ENCODE measurements around the gene SLC9A7.

Gene SLC9A7

GRCh38 chrX:46572340-46572936 is 186.5 kb downstream of the SLC9A7 start:
- ATAC-seq, result peak; percentile 64 to 71

- no peak for ATAC-seq
These were observed 187.2 kb downstream of the SLC9A7 start for GRCh38 chrX:46571423-46572339.

- no peak for ATAC-seq
These were observed 189.3 kb downstream of the SLC9A7 start for GRCh38 chrX:46569621-46570020.

- ATAC-seq, result no peak
These were observed 191.5 kb downstream of the SLC9A7 start for GRCh38 chrX:46567388-46567787.

GRCh38 chrX:46561824-46562657 is 196.9 kb downstream of the SLC9A7 start:
- peak; percentile 81 to 86 for ATAC-seq

GRCh38 chrX:46559062-46559461 is 199.9 kb downstream of the SLC9A7 start:
- ATAC-seq, result no peak

- no peak for ATAC-seq
These were observed 204.0 kb downstream of the SLC9A7 start for GRCh38 chrX:46554942-46555341.

GRCh38 chrX:46553935-46554334 is 205.0 kb downstream of the SLC9A7 start:
- no peak for ATAC-seq

GRCh38 chrX:46551494-46552128 is 207.3 kb downstream of the SLC9A7 start:
- ATAC-seq, result no peak

GRCh38 chrX:46549914-46550313 is 209.0 kb downstream of the SLC9A7 start:
- no peak for ATAC-seq

All from activated CD4-positive, CD25-positive, alpha-beta regulatory T cell treated with anti-CD3 and anti-CD28 coated beads, Interleukin-2, amount 50 U/mL, for 24 hours (primary cell).